Measurements from ENCODE around the gene PRDM2. TPM values are rescaled to one million over a fixed set of nuclear protein-coding genes. Genes with fewer than 3 reads are reported as not detected.

The PRDM2 gene
- total and polyA plus RNA-seq, 4 donors, result 11.1 to 58.7 (median 38.2) TPM

DNA sequence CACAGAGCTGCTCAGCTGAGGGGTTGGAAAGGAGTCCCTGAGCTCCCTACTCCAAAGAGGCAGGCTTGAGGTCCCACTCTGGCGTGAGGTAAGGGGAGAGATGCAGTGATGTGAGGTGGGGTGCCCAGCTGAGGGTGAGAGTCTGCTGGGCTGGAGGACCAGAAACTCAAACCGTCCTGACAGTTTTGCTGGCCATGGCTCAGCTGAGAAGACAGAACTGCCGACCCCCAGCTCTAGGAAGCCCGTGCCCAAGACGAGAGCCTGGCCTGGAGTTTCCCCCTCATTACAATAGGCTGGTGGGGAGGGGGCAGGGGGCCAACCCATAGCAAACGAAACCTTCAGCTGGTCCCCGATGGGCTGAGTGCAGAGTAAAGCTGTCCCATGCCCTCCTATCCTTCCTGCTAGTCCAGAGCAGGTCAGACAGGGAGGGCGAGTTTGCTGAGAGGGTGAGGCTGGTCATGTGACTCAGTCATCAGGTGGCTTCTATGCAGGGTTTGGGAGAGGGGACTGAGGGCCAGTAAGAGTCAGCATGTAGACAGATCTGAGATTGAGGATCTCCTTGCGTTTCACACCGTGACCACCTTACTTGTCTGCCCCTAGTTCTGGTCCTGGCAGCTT, 129.3 kb downstream of the PRDM2 start:
- Histone ChIP-seq H3K36me3 (ENCODE audit: control insufficient read depth in 1 of 2, insufficient read depth in 2 of 2, low read length in 1 of 2) (no peaks in the 10 kb centered on the region), H3K27ac (ENCODE audit: low read depth in 1 of 2, low read length in 2 of 2) (no peak overlapping the region), H3K4me1 (ENCODE audit: control insufficient read depth in 1 of 2, insufficient read depth in 2 of 2, low read length in 2 of 2) (no peaks in the 10 kb centered on the region), H3K9me3 (ENCODE audit: control insufficient read depth, low read length) (no peaks in the 10 kb centered on the region), H3K4me3 (ENCODE audit: low read length in 2 of 2) (no peak overlapping the region), H3K27me3 (ENCODE audit: control insufficient read depth in 1 of 2, insufficient read depth in 2 of 2, low read length in 1 of 2) (no peaks in the 10 kb centered on the region)
- intact Hi-C loops (cut with DNase I), result loop anchor here in 1 of 2 donors (5.0 kb wide), 1 partner anchor 133 kb away; no protein-coding TSS in a partner anchor
- ATAC-seq (ENCODE audit: low FRiP score), result no peak
- no peak for DNase-seq
- 81 to 85% methylated on average over 10 of the region's 10 CpGs for WGBS, 2 donors

DNA sequence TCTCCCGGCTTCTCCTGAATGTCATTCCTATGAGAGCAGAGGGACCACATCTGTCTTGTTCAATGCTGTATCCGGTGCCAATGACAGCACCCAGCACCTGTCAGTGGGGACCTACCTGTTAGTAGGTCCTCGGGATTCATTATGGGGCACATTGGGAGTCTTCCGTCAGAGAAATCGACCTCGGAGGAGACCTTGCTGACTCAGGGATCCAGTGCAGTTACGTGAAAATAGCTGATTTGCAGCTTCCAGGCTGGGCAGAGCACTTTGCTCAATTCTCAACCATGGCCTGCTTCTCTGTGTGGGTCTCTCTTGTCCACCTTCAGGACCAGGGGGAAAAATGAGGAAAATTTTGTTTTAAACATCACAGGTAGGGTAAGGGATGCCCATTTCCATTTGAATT, 130.2 kb downstream of the PRDM2 start:
- ATAC-seq (ENCODE audit: low FRiP score), result no peak
- intact Hi-C loops (cut with DNase I), result no loop called here
- H3K4me1 ChIP-seq (ENCODE audit: control insufficient read depth in 1 of 2, insufficient read depth in 2 of 2, low read length in 2 of 2), result no peaks in the 10 kb centered on the region
- H3K27me3 ChIP-seq (ENCODE audit: control insufficient read depth in 1 of 2, insufficient read depth in 2 of 2, low read length in 1 of 2), result no peaks in the 10 kb centered on the region
- no peak overlapping the region for H3K27ac ChIP-seq (ENCODE audit: low read depth in 1 of 2, low read length in 2 of 2)
- no peaks in the 10 kb centered on the region for H3K36me3 ChIP-seq (ENCODE audit: control insufficient read depth in 1 of 2, insufficient read depth in 2 of 2, low read length in 1 of 2)
- no peaks in the 10 kb centered on the region for H3K9me3 ChIP-seq (ENCODE audit: control insufficient read depth, low read length)
- DNase-seq, result no peak
- no peak overlapping the region for H3K4me3 ChIP-seq (ENCODE audit: low read length in 2 of 2)
- 85 to 88% methylated on average over 7 of the region's 7 CpGs for WGBS, 2 donors

DNA sequence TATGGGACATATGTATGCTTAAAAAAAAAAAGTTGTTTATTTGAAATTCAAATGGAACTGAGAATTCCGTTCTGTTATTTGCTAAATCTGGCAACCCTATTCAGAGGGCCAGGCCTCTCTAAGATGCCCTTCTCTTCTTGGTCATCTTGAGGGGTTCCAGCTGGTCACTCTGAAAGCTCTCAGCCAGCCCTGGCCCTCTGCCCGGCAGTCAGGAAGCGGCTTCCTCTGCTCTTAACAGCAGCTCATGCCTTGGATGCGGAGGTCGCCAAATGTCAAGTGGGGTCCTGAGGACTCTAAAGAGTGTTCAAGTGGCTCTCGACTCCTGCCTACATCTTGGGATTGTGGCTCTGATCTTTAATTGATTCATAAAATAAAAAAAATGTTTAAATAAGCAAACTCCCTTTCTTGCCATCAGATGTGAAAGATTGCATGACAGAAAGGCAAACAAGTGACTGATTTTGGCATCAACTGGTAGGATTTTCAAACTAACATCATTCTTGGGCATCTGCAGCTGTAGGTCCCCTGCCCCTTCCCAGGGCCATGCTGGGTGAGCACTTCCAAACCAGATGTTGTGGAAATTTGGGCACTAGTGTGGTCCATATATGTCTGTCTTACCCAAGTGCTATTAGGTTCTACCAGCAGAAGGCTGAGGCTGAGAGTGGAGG, 130.8 kb downstream of the PRDM2 start:
- no peaks in the 10 kb centered on the region for H3K4me1 ChIP-seq (ENCODE audit: control insufficient read depth in 1 of 2, insufficient read depth in 2 of 2, low read length in 2 of 2)
- no peak for ATAC-seq (ENCODE audit: low FRiP score)
- H3K27ac ChIP-seq (ENCODE audit: low read depth in 1 of 2, low read length in 2 of 2), result no peak overlapping the region
- H3K36me3 ChIP-seq (ENCODE audit: control insufficient read depth in 1 of 2, insufficient read depth in 2 of 2, low read length in 1 of 2), result no peaks in the 10 kb centered on the region
- no peak for DNase-seq
- intact Hi-C loops (cut with DNase I), result no loop called here
- no peak overlapping the region for H3K4me3 ChIP-seq (ENCODE audit: low read length in 2 of 2)
- H3K9me3 ChIP-seq (ENCODE audit: control insufficient read depth, low read length), result peaks cover 1% of the 10 kb centered on the region
- 54 to 58% methylated on average over 6 of the region's 6 CpGs for WGBS, 2 donors
- H3K27me3 ChIP-seq (ENCODE audit: control insufficient read depth in 1 of 2, insufficient read depth in 2 of 2, low read length in 1 of 2), result no peaks in the 10 kb centered on the region

GRCh38 chr1:13832100-13832499, 132.1 kb downstream of the PRDM2 start:
- ATAC-seq (ENCODE audit: low FRiP score), result no peak
- intact Hi-C loops (cut with DNase I), result no loop called here
- 78 to 88% methylated on average over 4 of the region's 4 CpGs for WGBS, 2 donors

DNA sequence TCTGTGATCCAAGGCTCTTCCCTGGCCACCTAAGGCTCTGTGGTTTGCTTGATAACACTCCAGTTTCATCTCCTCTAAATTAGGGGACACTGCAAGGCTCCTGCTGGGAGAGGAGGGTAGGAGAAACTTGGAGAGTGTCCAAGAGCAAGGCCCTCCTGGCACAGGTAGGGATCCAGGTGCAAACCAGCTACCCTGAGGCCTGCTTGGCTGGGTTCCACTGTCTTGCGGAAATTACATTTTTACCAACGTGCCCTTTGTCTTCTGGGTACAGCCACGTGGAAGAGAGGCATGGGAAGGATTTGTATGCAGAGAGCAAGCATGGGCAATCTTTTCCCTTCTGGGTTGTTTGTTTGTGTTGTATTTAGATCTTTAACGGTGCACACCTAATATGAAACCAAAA, 132.5 kb downstream of the PRDM2 start:
- Histone ChIP-seq H3K36me3 (ENCODE audit: control insufficient read depth in 1 of 2, insufficient read depth in 2 of 2, low read length in 1 of 2) (no peaks in the 10 kb centered on the region), H3K4me1 (ENCODE audit: control insufficient read depth in 1 of 2, insufficient read depth in 2 of 2, low read length in 2 of 2) (no peaks in the 10 kb centered on the region), H3K27ac (ENCODE audit: low read depth in 1 of 2, low read length in 2 of 2) (no peak overlapping the region), H3K4me3 (ENCODE audit: low read length in 2 of 2) (no peak overlapping the region), H3K27me3 (ENCODE audit: control insufficient read depth in 1 of 2, insufficient read depth in 2 of 2, low read length in 1 of 2) (no peaks in the 10 kb centered on the region), H3K9me3 (ENCODE audit: control insufficient read depth, low read length) (peaks cover 1% of the 10 kb centered on the region)
- intact Hi-C loops (cut with DNase I), result no loop called here
- DNase-seq (no peak), ATAC-seq (ENCODE audit: low FRiP score) (no peak)
- 73 to 80% methylated on average over 4 of the region's 4 CpGs for WGBS, 2 donors

More at GRCh38 chr1:13832100-13832499, 132.1 kb downstream of the PRDM2 start:
- Histone ChIP-seq H3K4me1 (ENCODE audit: control insufficient read depth in 1 of 2, insufficient read depth in 2 of 2, low read length in 2 of 2) (no peaks in the 10 kb centered on the region), H3K36me3 (ENCODE audit: control insufficient read depth in 1 of 2, insufficient read depth in 2 of 2, low read length in 1 of 2) (no peaks in the 10 kb centered on the region), H3K9me3 (ENCODE audit: control insufficient read depth, low read length) (peaks cover 1% of the 10 kb centered on the region), H3K27ac (ENCODE audit: low read depth in 1 of 2, low read length in 2 of 2) (no peak overlapping the region), H3K27me3 (ENCODE audit: control insufficient read depth in 1 of 2, insufficient read depth in 2 of 2, low read length in 1 of 2) (no peaks in the 10 kb centered on the region), H3K4me3 (ENCODE audit: low read length in 2 of 2) (no peak overlapping the region)
- DNase-seq, result no peak

DNA sequence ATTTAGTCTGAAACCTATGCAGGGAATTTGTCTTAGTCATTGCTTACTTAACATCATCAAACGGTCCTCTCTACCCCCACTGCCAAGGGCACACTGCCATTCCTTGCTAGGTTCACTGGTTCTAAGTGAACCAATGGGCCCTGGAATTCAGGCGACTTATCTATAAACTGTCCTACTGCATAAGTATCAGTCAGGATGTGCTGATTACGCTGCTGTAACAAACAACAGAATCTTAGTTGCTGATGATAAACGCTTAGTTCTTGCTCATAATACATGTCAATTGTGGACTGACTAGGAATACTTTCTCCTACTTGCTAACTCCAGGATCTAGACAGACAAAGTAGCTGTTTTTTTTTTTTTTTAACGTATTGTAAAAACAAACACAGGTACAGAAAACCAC, 136.1 kb downstream of the PRDM2 start:
- Histone ChIP-seq H3K9me3 (ENCODE audit: control insufficient read depth, low read length) (peaks cover 1% of the 10 kb centered on the region), H3K27me3 (ENCODE audit: control insufficient read depth in 1 of 2, insufficient read depth in 2 of 2, low read length in 1 of 2) (no peaks in the 10 kb centered on the region), H3K4me3 (ENCODE audit: low read length in 2 of 2) (no peak overlapping the region), H3K27ac (ENCODE audit: low read depth in 1 of 2, low read length in 2 of 2) (no peak overlapping the region), H3K36me3 (ENCODE audit: control insufficient read depth in 1 of 2, insufficient read depth in 2 of 2, low read length in 1 of 2) (no peaks in the 10 kb centered on the region), H3K4me1 (ENCODE audit: control insufficient read depth in 1 of 2, insufficient read depth in 2 of 2, low read length in 2 of 2) (no peaks in the 10 kb centered on the region)
- WGBS, 2 donors, result 62 to 81% methylated on average over 5 of the region's 5 CpGs
- DNase-seq (no peak), ATAC-seq (ENCODE audit: low FRiP score) (no peak)
- intact Hi-C loops (cut with DNase I), result no loop called here

GRCh38 chr1:13836631-13837030, 136.6 kb downstream of the PRDM2 start:
- DNase-seq (no peak), ATAC-seq (ENCODE audit: low FRiP score) (no peak)
- Histone ChIP-seq H3K9me3 (ENCODE audit: control insufficient read depth, low read length) (peaks cover 1% of the 10 kb centered on the region), H3K27me3 (ENCODE audit: control insufficient read depth in 1 of 2, insufficient read depth in 2 of 2, low read length in 1 of 2) (no peaks in the 10 kb centered on the region), H3K4me3 (ENCODE audit: low read length in 2 of 2) (no peak overlapping the region), H3K27ac (ENCODE audit: low read depth in 1 of 2, low read length in 2 of 2) (no peak overlapping the region), H3K4me1 (ENCODE audit: control insufficient read depth in 1 of 2, insufficient read depth in 2 of 2, low read length in 2 of 2) (no peaks in the 10 kb centered on the region), H3K36me3 (ENCODE audit: control insufficient read depth in 1 of 2, insufficient read depth in 2 of 2, low read length in 1 of 2) (no peaks in the 10 kb centered on the region)
- intact Hi-C loops (cut with DNase I), result no loop called here
- WGBS, 2 donors, result 93 to 97% methylated on average over 1 of the region's 1 CpG

DNA sequence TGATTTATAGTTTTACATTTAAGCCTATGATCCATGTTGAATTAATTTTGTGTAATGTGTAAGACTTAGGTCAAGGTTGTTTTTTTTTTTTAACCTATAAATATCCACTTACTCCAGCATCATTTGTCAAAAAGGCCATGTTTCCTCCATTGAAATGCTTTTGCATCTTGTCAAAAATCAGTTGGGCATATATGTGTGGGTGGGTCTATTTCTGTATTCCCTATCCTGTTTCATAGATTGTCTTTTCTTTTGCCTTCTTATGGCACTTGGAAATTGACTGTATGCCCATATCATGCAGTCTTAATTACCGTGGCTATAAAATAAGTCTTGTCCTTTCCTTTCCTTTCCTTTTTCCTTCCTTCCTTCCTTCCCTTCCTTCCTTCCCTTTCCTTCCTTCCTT, 138.2 kb downstream of the PRDM2 start:
- DNase-seq (no peak), ATAC-seq (ENCODE audit: low FRiP score) (no peak)
- H3K4me1 ChIP-seq (ENCODE audit: control insufficient read depth in 1 of 2, insufficient read depth in 2 of 2, low read length in 2 of 2), result no peaks in the 10 kb centered on the region
- H3K27me3 ChIP-seq (ENCODE audit: control insufficient read depth in 1 of 2, insufficient read depth in 2 of 2, low read length in 1 of 2), result no peaks in the 10 kb centered on the region
- intact Hi-C loops (cut with DNase I), result no loop called here
- 66 to 83% methylated on average over 1 of the region's 1 CpG for WGBS, 2 donors
- no peak overlapping the region for H3K4me3 ChIP-seq (ENCODE audit: low read length in 2 of 2)
- H3K36me3 ChIP-seq (ENCODE audit: control insufficient read depth in 1 of 2, insufficient read depth in 2 of 2, low read length in 1 of 2), result no peaks in the 10 kb centered on the region
- H3K9me3 ChIP-seq (ENCODE audit: control insufficient read depth, low read length), result peaks cover 1% of the 10 kb centered on the region
- no peak overlapping the region for H3K27ac ChIP-seq (ENCODE audit: low read depth in 1 of 2, low read length in 2 of 2)

- no peak for ATAC-seq (ENCODE audit: low FRiP score)
- no peaks in the 10 kb centered on the region for H3K4me1 ChIP-seq (ENCODE audit: control insufficient read depth in 1 of 2, insufficient read depth in 2 of 2, low read length in 2 of 2)
- no peak overlapping the region for H3K4me3 ChIP-seq (ENCODE audit: low read length in 2 of 2)
- no peaks in the 10 kb centered on the region for H3K27me3 ChIP-seq (ENCODE audit: control insufficient read depth in 1 of 2, insufficient read depth in 2 of 2, low read length in 1 of 2)
- 78 to 82% methylated on average over 2 of the region's 2 CpGs for WGBS, 2 donors
- H3K36me3 ChIP-seq (ENCODE audit: control insufficient read depth in 1 of 2, insufficient read depth in 2 of 2, low read length in 1 of 2), result no peaks in the 10 kb centered on the region
- DNase-seq, result no peak
- intact Hi-C loops (cut with DNase I), result no loop called here
- no peak overlapping the region for H3K27ac ChIP-seq (ENCODE audit: low read depth in 1 of 2, low read length in 2 of 2)
- H3K9me3 ChIP-seq (ENCODE audit: control insufficient read depth, low read length), result no peaks in the 10 kb centered on the region
Measured at GRCh38 chr1:13842497-13842896, 142.5 kb downstream of the PRDM2 start.
